ENCODE results near the gene TMCO5A. TPM values are rescaled to one million over a fixed set of nuclear protein-coding genes. Genes with fewer than 3 reads are reported as not detected.
A peak's percentile ranks its signal among the peaks of the same experiment; 100 is the strongest.

Gene TMCO5A
- total RNA-seq, 1 donor from 2014 or later: not detected

- peak; percentile 3 for DNase-seq (ENCODE audit: low read depth)
- no peak overlapping the region for H3K27ac Mint-ChIP-seq (ENCODE audit: unreplicated experiment)
- Histone ChIP-seq H4K20me1 (ENCODE audit: insufficient read depth, low read length) (no peaks in the 10 kb centered on the region), H3K4me3 (ENCODE audit: insufficient read depth, low read depth, low read length) (no peak overlapping the region), H3K27ac (ENCODE audit: low read depth, low read length) (no peak overlapping the region), H2AFZ (ENCODE audit: low read depth, low read length) (no peak overlapping the region), H3K4me1 (ENCODE audit: insufficient read depth, low read length) (peaks cover 8% of the 10 kb centered on the region), H3K9ac (ENCODE audit: low read length) (no peak overlapping the region), H3K27me3 (ENCODE audit: insufficient read depth, low read length) (no peaks in the 10 kb centered on the region), H3K9me3 (ENCODE audit: insufficient read depth, low read depth, low read length) (no peaks in the 10 kb centered on the region), H3K36me3 (ENCODE audit: insufficient read depth, low read length) (no peaks in the 10 kb centered on the region), H3K4me2 (ENCODE audit: low read length) (no peak overlapping the region), H3K79me2 (ENCODE audit: insufficient read depth, low read length) (no peaks in the 10 kb centered on the region)
- H3K4me1 Mint-ChIP-seq (ENCODE audit: low read depth, unreplicated experiment): peaks cover 15% of the 10 kb centered on the region
- H3K27me3 Mint-ChIP-seq (ENCODE audit: low read depth, unreplicated experiment): peaks cover 3% of the 10 kb centered on the region
- H3K4me3 Mint-ChIP-seq (ENCODE audit: unreplicated experiment): no peak overlapping the region
- no peak for TF ChIP-seq CTCF (IDR thresholded peaks at IDR 0.05; ENCODE audit: insufficient read depth, low read depth, low read length)
- TF ChIP-seq EZH2 (IDR thresholded peaks at IDR 0.05; ENCODE audit: insufficient read depth, low read length): no peak
- no peak for FAIRE-seq
- H3K9me3 Mint-ChIP-seq (ENCODE audit: unreplicated experiment): no peaks in the 10 kb centered on the region
- no peaks in the 10 kb centered on the region for H3K36me3 Mint-ChIP-seq (ENCODE audit: low read depth, unreplicated experiment)
Observed at GRCh38 chr15:37931321-37931720, 3.1 kb upstream of the TMCO5A start.

GRCh38 chr15:37931868-37932267 lies 2.6 kb upstream of the TMCO5A start:
- Histone ChIP-seq H3K4me2 (ENCODE audit: low read length) (no peak overlapping the region), H3K27me3 (ENCODE audit: insufficient read depth, low read length) (no peaks in the 10 kb centered on the region), H3K36me3 (ENCODE audit: insufficient read depth, low read length) (no peaks in the 10 kb centered on the region), H3K27ac (ENCODE audit: low read depth, low read length) (no peak overlapping the region), H3K4me3 (ENCODE audit: insufficient read depth, low read depth, low read length) (no peak overlapping the region), H3K9me3 (ENCODE audit: insufficient read depth, low read depth, low read length) (no peaks in the 10 kb centered on the region), H4K20me1 (ENCODE audit: insufficient read depth, low read length) (no peaks in the 10 kb centered on the region), H2AFZ (ENCODE audit: low read depth, low read length) (no peak overlapping the region), H3K79me2 (ENCODE audit: insufficient read depth, low read length) (no peaks in the 10 kb centered on the region), H3K9ac (ENCODE audit: low read length) (no peak overlapping the region), H3K4me1 (ENCODE audit: insufficient read depth, low read length) (peaks cover 8% of the 10 kb centered on the region)
- no peak overlapping the region for H3K4me3 Mint-ChIP-seq (ENCODE audit: unreplicated experiment)
- H3K27me3 Mint-ChIP-seq (ENCODE audit: low read depth, unreplicated experiment): peaks cover 3% of the 10 kb centered on the region
- FAIRE-seq: peak; percentile 60
- peaks cover 15% of the 10 kb centered on the region for H3K4me1 Mint-ChIP-seq (ENCODE audit: low read depth, unreplicated experiment)
- TF ChIP-seq EZH2 (IDR thresholded peaks at IDR 0.05; ENCODE audit: insufficient read depth, low read length): no peak
- no peak for TF ChIP-seq CTCF (IDR thresholded peaks at IDR 0.05; ENCODE audit: insufficient read depth, low read depth, low read length)
- H3K27ac Mint-ChIP-seq (ENCODE audit: unreplicated experiment): no peak overlapping the region
- DNase-seq (ENCODE audit: low read depth): peak; percentile 43
- H3K9me3 Mint-ChIP-seq (ENCODE audit: unreplicated experiment): no peaks in the 10 kb centered on the region
- H3K36me3 Mint-ChIP-seq (ENCODE audit: low read depth, unreplicated experiment): no peaks in the 10 kb centered on the region

- no peak overlapping the region for H2AFZ ChIP-seq (ENCODE audit: low read depth, low read length)
- no peaks in the 10 kb centered on the region for H3K36me3 Mint-ChIP-seq (ENCODE audit: low read depth, unreplicated experiment)
Observed at GRCh38 chr15:37932549-37932948, 1.9 kb upstream of the TMCO5A start.

More at GRCh38 chr15:37932549-37932948, 1.9 kb upstream of the TMCO5A start:
- Mint-ChIP-seq H3K9me3 (ENCODE audit: unreplicated experiment) (no peaks in the 10 kb centered on the region), H3K4me3 (ENCODE audit: unreplicated experiment) (no peak overlapping the region), H3K27ac (ENCODE audit: unreplicated experiment) (no peak overlapping the region), H3K27me3 (ENCODE audit: low read depth, unreplicated experiment) (peaks cover 7% of the 10 kb centered on the region), H3K4me1 (ENCODE audit: low read depth, unreplicated experiment) (peaks cover 15% of the 10 kb centered on the region)
- FAIRE-seq (no peak), DNase-seq (ENCODE audit: low read depth) (no peak)
- H3K4me2 ChIP-seq (ENCODE audit: low read length): no peak overlapping the region
- H3K4me3 ChIP-seq (ENCODE audit: insufficient read depth, low read depth, low read length): no peak overlapping the region
- no peaks in the 10 kb centered on the region for H4K20me1 ChIP-seq (ENCODE audit: insufficient read depth, low read length)
- H3K27ac ChIP-seq (ENCODE audit: low read depth, low read length): no peak overlapping the region
- H3K9me3 ChIP-seq (ENCODE audit: insufficient read depth, low read depth, low read length): no peaks in the 10 kb centered on the region
- H3K4me1 ChIP-seq (ENCODE audit: insufficient read depth, low read length): peaks cover 8% of the 10 kb centered on the region
- H3K36me3 ChIP-seq (ENCODE audit: insufficient read depth, low read length): no peaks in the 10 kb centered on the region
- TF ChIP-seq CTCF (IDR thresholded peaks at IDR 0.05; ENCODE audit: insufficient read depth, low read depth, low read length): no peak
- TF ChIP-seq EZH2 (IDR thresholded peaks at IDR 0.05; ENCODE audit: insufficient read depth, low read length): no peak
- no peaks in the 10 kb centered on the region for H3K27me3 ChIP-seq (ENCODE audit: insufficient read depth, low read length)
- no peaks in the 10 kb centered on the region for H3K79me2 ChIP-seq (ENCODE audit: insufficient read depth, low read length)
- H3K9ac ChIP-seq (ENCODE audit: low read length): no peak overlapping the region
